D721Med (cell line): ENCODE results near the gene TIAM1.

ENCODE experiments used
- DNase-seq: peaks from one replicate; pipeline ENCODE4 v3.0.0; 2011; ENCODE audit warnings: low spot score; ENCODE audit not compliant: insufficient read length
- FAIRE-seq: peaks from 2 replicates; lab custom pipeline; 2011; peaks lifted over from hg19 to GRCh38; lab: Jason Lieb, UNC
- TF ChIP-seq, protein P1 (sequence below): IDR thresholded peaks from 2 replicates; pipeline ENCODE4 v1.5.1; 2012; ENCODE audit warnings: mild to moderate bottlenecking, control low read depth; ENCODE audit not compliant: insufficient read depth; ENCODE audit errors: missing control alignments

Gene TIAM1

GRCh38 chr21:31182231-31183140, 161.6 kb downstream of the TIAM1 start:
- FAIRE-seq, result no peak
- no peak for DNase-seq
- TF ChIP-seq, protein P1, sequence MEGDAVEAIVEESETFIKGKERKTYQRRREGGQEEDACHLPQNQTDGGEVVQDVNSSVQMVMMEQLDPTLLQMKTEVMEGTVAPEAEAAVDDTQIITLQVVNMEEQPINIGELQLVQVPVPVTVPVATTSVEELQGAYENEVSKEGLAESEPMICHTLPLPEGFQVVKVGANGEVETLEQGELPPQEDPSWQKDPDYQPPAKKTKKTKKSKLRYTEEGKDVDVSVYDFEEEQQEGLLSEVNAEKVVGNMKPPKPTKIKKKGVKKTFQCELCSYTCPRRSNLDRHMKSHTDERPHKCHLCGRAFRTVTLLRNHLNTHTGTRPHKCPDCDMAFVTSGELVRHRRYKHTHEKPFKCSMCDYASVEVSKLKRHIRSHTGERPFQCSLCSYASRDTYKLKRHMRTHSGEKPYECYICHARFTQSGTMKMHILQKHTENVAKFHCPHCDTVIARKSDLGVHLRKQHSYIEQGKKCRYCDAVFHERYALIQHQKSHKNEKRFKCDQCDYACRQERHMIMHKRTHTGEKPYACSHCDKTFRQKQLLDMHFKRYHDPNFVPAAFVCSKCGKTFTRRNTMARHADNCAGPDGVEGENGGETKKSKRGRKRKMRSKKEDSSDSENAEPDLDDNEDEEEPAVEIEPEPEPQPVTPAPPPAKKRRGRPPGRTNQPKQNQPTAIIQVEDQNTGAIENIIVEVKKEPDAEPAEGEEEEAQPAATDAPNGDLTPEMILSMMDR, result no peak

- no peak for DNase-seq
- FAIRE-seq, result no peak
- TF ChIP-seq, protein P1, result no peak
Measured at GRCh38 chr21:31181082-31181750, 162.8 kb downstream of the TIAM1 start.

GRCh38 chr21:31180256-31181081, 163.6 kb downstream of the TIAM1 start:
- DNase-seq, result peak; percentile 30
- TF ChIP-seq, protein P1, result peak; percentile 58
- no peak for FAIRE-seq

DNA sequence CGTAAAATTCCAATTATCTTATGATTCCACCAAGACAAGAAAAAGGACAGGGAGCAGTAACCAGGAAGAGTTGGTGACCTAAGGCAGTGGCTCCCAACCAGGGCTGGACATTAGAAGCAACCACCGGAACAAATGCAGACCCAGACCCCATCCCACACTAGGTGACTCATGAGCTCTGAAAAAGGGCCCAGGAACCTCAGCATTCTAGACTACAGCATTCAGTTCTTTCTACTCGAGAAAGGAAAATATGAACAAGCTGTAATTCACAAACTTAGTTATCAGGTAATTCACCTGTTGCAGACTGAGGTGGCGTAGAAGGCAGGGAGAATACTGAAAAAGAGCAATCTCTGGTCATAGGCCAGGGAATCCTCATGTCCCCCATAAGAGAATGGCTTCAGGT, 167.3 kb downstream of the TIAM1 start:
- DNase-seq (no peak), FAIRE-seq (no peak)
- TF ChIP-seq, protein P1, result no peak

GRCh38 chr21:31176080-31176551, 167.9 kb downstream of the TIAM1 start:
- no peak for DNase-seq
- TF ChIP-seq, protein P1, result no peak
- FAIRE-seq, result no peak

DNA sequence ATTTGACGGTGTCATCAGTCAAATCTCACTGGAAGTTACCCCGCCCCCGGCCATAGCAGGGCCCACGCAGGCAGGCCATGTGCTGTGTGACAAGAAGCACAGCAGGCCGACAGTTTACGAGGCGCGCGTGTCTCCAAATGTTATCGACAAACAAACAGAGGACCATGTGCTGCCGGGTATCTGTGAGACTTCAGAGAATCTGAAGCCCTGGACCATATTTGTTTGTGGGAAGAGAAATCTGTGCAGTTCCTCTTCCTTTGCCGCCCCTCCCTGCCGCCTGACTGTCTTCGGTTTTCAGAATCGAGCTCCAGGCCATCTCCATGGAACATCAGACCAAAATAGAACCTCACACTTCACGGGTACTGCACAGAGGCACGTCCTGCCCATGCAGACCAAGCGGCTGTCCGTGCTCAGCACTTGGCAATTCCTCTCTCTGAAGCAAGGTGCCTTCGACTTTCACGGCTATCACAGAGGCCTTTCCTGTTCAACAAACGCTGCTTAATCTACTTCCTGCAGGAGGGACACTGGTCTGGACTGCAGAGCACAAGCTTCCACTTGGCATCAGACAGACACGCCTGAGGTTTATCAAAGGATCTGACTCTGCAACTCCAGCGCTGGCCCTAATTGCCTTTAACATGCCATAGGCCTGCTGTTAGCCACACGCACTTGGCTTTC, 170.0 kb downstream of the TIAM1 start:
- DNase-seq (no peak), FAIRE-seq (no peak)
- TF ChIP-seq, protein P1, result no peak
